ENCODE data around the gene ATP2C2. TPM values are rescaled to one million over a fixed set of nuclear protein-coding genes. Genes with fewer than 3 reads are reported as not detected.

ATP2C2 gene, protein sequence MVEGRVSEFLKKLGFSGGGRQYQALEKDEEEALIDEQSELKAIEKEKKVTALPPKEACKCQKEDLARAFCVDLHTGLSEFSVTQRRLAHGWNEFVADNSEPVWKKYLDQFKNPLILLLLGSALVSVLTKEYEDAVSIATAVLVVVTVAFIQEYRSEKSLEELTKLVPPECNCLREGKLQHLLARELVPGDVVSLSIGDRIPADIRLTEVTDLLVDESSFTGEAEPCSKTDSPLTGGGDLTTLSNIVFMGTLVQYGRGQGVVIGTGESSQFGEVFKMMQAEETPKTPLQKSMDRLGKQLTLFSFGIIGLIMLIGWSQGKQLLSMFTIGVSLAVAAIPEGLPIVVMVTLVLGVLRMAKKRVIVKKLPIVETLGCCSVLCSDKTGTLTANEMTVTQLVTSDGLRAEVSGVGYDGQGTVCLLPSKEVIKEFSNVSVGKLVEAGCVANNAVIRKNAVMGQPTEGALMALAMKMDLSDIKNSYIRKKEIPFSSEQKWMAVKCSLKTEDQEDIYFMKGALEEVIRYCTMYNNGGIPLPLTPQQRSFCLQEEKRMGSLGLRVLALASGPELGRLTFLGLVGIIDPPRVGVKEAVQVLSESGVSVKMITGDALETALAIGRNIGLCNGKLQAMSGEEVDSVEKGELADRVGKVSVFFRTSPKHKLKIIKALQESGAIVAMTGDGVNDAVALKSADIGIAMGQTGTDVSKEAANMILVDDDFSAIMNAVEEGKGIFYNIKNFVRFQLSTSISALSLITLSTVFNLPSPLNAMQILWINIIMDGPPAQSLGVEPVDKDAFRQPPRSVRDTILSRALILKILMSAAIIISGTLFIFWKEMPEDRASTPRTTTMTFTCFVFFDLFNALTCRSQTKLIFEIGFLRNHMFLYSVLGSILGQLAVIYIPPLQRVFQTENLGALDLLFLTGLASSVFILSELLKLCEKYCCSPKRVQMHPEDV
- total RNA-seq, result 26.7 and 50.7 TPM in 2 replicates

DNA sequence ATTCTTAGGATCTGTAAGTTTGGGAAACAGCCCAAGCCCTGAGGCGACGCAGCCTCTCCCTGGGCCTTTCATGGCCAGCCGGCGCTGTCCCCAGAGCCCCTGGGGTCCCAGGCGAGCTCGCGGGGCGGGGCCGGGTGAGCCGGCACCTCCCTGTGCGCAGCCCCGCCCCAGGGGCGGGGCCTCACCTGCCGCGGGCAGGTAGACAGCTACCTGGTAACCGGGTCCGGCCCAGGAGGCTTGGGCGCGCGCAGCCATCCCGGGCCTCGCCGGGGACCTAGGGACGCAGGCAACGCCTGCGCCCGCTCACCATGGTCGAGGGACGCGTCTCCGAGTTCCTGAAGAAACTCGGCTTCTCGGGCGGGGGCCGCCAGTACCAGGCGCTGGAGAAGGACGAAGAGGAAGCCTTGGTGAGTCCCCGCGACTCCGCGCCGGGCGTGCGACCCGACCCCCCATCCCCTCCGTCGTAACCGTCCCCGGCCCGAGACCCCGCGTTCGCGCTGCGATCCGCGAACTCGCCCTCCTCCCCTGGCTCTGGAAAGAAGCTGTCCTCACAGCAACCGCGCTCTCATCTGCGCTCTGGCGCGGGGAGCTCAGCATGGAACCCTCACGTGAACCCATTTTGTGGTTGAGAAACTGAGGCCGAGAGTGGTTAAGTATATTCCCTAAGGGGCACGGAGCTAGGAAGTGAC, at the start of gene ATP2C2:
Gene ATP2C2 (plus strand): TSS at position 231 of the 689 bp plus-strand sequence. CDS start 78 bp downstream, at position 309.

DNA sequence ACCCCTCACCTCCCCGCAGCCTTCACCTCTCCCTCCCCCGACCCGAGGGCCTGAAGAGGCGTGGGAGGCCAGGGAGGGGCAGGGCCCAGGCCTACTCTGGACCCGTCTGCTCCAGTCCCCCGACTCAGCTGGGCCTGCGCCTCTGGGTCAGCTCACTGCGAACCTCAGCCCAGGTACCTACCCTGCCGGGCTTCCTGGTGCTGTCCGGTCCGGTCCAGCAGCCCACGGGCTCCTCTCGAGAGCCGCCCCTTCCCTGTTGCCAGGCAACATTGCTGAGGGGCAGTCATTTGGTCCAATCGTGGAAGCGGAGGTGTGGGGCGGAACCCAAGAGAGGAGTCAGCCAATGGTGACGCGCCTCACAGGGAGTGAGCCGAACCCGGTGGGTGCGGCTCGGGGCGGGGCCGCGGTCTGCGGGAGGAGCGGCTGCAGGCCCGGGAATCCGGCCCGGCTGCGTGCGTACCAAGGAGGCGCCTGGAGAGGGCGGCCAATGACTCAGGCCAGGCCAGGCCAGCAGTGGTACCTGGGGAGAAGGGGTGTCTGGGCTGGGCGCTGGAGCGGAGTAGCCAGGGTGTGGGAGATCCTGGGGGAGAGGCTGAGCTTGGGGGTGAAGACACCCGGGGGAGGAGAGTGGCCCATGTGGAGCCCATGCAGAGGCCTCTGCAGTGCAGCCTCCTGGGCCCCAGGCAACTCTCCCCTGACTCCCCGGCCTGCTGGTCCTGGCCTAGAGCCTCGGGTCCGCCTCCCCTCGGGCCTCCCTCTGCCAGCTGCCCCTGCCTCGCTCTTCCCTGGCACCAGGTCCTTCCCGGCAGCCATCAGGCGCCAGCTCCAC, 136.3 kb downstream of the ATP2C2 start, which contains the start of gene MEAK7:
Gene MEAK7 (minus strand): TSS at position 240 of the 829 bp plus-strand sequence. CDS start 6,573 bp downstream, outside the sequence.

Other genes with a start within 250 kb of the ATP2C2 start
- gene HSDL1, start 223.4 kb upstream of the ATP2C2 start, total RNA-seq, result 25.7 and 35.9 TPM in 2 replicates
- gene DNAAF1, start 223.2 kb upstream of the ATP2C2 start, total RNA-seq, result 0.07 TPM in 1 of 2 replicates, not detected in the other
- gene TAF1C, start 181.5 kb upstream of the ATP2C2 start, total RNA-seq, result 7.5 and 14.1 TPM in 2 replicates
- not detected in 2 replicates for gene ADAD2, start 177.4 kb upstream of the ATP2C2 start, total RNA-seq
- not detected in 2 replicates for gene KCNG4, start 128.5 kb upstream of the ATP2C2 start, total RNA-seq
- not detected in 2 replicates for gene WFDC1, start 73.7 kb upstream of the ATP2C2 start, total RNA-seq
- gene MEAK7, start 136.1 kb downstream of the ATP2C2 start, total RNA-seq, result 46.8 and 52.8 TPM in 2 replicates
- gene COTL1, start 249.5 kb downstream of the ATP2C2 start, total RNA-seq, result 49.1 and 58.4 TPM in 2 replicates

Measured in nasal cavity respiratory epithelium epithelial cell of viscerocranial mucosa (primary cell).